Gastroesophageal sphincter (tissue), 3 donors: ENCODE measurements around the gene SLA2.

Experiments used
- CTCF ChIP-seq, 4 experiments: fragments of 200-600 bp in 2 of 4; fragments of 450-650 bp in 2 of 4; sonication (generic) in 1 of 4; IDR thresholded peaks; one replicate each; pipeline ENCODE4 v1.5.1; 2017 to 2019; ENCODE audit warnings: antibody characterized with exemption in 4 of 4, mild to moderate bottlenecking in 2 of 4, moderate library complexity in 2 of 4
- POLR2A ChIP-seq, 2 donors: fragments of 450-650 bp; IDR thresholded peaks; one replicate each; pipeline ENCODE4 v1.6.1; 2017; ENCODE audit warnings: antibody characterized with exemption in 2 of 2, mild to moderate bottlenecking in 2 of 2, moderate library complexity in 1 of 2
- POLR2AphosphoS5 ChIP-seq: sonication (generic); formaldehyde crosslinking; IDR thresholded peaks from one replicate; pipeline ENCODE4 v1.6.1; 2017; ENCODE audit warnings: antibody characterized with exemption

- TF ChIP-seq POLR2AphosphoS5 = no peak
- TF ChIP-seq CTCF (IDR thresholded peaks at IDR 0.05) = no peak
- peak in 1 of 2 donors; percentile 20 for TF ChIP-seq POLR2A (IDR thresholded peaks at IDR 0.05)
Observed at GRCh38 chr20:36574366-36575135, 71.4 kb downstream of the SLA2 start.
